Subcutaneous abdominal adipose tissue (tissue), 5 donors: ENCODE data around the gene CCKAR.

Experiments
- H3K27ac ChIP-seq: one replicate; pipeline ENCODE4 v1.7.0; 2013; ENCODE audit warnings: low read depth, mild to moderate bottlenecking, inconsistent platforms, low read length, moderate library complexity
- H3K27me3 ChIP-seq, 5 donors: one replicate each; pipeline ENCODE4 v1.7.0; 2013; ENCODE audit warnings: low read length in 5 of 5, inconsistent platforms in 1 of 5; ENCODE audit not compliant: control insufficient read depth in 5 of 5, insufficient read depth in 4 of 5
- H3K36me3 ChIP-seq, 5 donors: one replicate each; pipeline ENCODE4 v1.7.0; 2013; ENCODE audit warnings: low read length in 5 of 5; ENCODE audit not compliant: control insufficient read depth in 5 of 5, insufficient read depth in 5 of 5
- H3K4me1 ChIP-seq, 5 donors: one replicate each; pipeline ENCODE4 v1.7.0; 2013; ENCODE audit warnings: low read length in 5 of 5, mild to moderate bottlenecking in 3 of 5, moderate library complexity in 1 of 5; ENCODE audit not compliant: control insufficient read depth in 5 of 5, insufficient read depth in 5 of 5
- H3K4me3 ChIP-seq, 5 donors: one replicate each; pipeline ENCODE4 v1.7.0; 2013; ENCODE audit warnings: low read length in 5 of 5, low read depth in 1 of 5
- H3K9ac ChIP-seq, 5 donors: one replicate each; pipeline ENCODE4 v1.7.0; 2013; ENCODE audit warnings: low read length in 5 of 5, mild to moderate bottlenecking in 4 of 5, moderate library complexity in 3 of 5
- H3K9me3 ChIP-seq, 5 donors: one replicate each; pipeline ENCODE4 v1.7.0; 2013; ENCODE audit warnings: low read length in 5 of 5; ENCODE audit not compliant: control insufficient read depth in 5 of 5
- donor health status: healthy.
- donor health status: healthy.
- donor health status: healthy.
- donor health status: healthy.
- donor health status: healthy.

CCKAR gene, protein sequence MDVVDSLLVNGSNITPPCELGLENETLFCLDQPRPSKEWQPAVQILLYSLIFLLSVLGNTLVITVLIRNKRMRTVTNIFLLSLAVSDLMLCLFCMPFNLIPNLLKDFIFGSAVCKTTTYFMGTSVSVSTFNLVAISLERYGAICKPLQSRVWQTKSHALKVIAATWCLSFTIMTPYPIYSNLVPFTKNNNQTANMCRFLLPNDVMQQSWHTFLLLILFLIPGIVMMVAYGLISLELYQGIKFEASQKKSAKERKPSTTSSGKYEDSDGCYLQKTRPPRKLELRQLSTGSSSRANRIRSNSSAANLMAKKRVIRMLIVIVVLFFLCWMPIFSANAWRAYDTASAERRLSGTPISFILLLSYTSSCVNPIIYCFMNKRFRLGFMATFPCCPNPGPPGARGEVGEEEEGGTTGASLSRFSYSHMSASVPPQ

DNA sequence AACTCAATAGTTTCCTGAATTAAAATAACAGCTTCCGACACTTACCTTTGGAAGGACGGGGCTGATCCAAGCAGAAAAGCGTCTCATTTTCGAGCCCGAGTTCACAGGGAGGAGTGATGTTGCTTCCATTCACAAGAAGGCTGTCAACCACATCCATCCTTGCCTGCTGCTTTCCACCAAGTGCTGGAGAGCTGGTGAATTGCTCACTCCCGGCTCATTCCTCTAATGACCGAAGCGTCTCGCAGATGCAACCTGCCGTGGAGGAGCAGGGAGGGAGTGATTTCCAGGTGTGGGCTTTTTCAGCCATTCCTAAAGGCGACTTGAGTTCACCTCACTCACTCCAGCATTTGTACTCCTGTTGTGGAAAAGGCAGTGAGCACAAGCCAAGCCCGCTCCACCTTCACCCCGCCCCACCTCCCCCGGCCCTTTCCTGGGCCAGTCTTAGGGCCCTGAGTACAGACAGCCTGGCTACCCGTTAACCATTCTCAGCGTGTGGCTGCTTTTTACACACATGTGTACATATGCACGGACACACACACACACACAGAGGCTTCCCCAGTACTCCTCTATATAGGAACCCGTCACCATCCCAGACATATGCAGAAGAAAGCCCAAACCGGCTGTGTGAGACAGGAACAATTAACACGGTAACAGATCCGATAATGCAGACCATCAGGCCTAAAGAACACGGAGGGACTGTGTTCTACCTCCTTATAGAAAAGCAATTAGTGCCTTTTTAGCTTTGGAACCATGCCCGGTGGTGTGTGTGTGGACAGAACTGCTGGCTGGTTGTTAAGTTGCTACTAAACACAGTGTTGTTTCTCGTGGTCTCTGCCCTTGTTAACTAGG, at the start of gene CCKAR:
Gene CCKAR (minus strand): TSS at position 374 of the 849 bp plus-strand sequence. CDS start 217 bp downstream, at position 157.
- H3K9ac ChIP-seq, result no peak within 1 kb of the TSS
- no peaks in the 10 kb centered on the region for H3K4me1 ChIP-seq
- no peak within 1 kb of the TSS for H3K4me3 ChIP-seq
- no peaks in the 10 kb centered on the region for H3K36me3 ChIP-seq
- peaks cover 5 to 21% (median 8%) of the 10 kb centered on the region in 5 donors for H3K27me3 ChIP-seq
- no peaks in the 10 kb centered on the region for H3K9me3 ChIP-seq
- H3K27ac ChIP-seq, result no peak within 1 kb of the TSS

DNA sequence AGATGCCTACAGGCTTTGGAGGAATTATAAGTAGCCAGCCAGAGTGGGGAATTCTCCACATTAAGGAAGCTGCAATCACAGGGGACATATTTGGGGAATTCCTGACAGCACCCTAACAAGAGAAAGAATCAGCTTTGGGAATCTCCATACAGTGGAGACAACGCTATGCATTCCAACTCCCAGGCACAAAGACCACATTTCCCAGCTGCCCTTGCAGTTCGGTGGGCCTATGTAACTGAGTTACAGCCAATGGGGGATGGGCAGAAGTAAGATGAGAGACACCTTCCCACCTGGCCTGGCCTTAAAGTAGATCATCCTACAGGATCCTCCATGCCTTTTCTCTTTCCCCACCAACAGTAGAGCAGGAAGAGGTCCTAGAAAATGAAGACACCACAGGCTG, 43.4 kb upstream of the CCKAR start:
- H3K36me3 ChIP-seq, result no peaks in the 10 kb centered on the region
- H3K9ac ChIP-seq, result no peak overlapping the region
- no peak overlapping the region for H3K4me3 ChIP-seq
- peaks cover 0 to 4% (median 0%) of the 10 kb centered on the region in 5 donors for H3K9me3 ChIP-seq
- H3K4me1 ChIP-seq, result no peaks in the 10 kb centered on the region
- H3K27me3 ChIP-seq, result no peaks in the 10 kb centered on the region
- no peak overlapping the region for H3K27ac ChIP-seq

DNA sequence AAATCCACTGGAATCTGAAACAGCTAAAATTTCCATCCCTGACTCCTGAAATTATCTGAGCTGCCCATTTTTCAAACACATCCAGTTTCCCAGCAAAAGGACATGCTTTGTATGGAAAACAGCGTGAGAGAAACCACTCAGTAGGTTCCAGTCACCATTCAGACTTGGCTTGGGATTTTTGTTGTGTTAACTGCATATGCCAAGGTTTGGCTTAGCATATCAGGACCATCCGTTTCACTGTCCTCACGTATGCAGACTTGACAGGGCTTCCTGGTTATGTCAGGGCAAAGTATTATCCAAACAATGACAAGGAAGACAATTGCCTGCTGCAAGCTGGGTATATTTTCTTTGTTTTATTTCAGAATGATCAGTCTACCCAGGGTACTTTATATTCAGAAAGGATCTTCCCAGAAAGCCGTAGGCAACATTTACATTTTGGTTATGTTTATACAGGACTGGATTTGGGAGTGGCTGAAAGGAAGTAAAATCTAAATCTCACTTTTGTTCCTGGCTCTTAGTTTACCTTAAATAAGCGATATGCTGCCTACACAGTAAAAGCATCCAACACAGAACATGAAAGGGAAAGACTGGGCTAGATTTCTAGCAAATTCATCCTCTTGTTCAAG, 41.3 kb upstream of the CCKAR start:
- no peak overlapping the region for H3K4me3 ChIP-seq
- H3K9me3 ChIP-seq, result peaks cover 0 to 4% (median 0%) of the 10 kb centered on the region in 5 donors
- H3K9ac ChIP-seq, result no peak overlapping the region
- H3K4me1 ChIP-seq, result no peaks in the 10 kb centered on the region
- H3K27me3 ChIP-seq, result no peaks in the 10 kb centered on the region
- no peak overlapping the region for H3K27ac ChIP-seq
- no peaks in the 10 kb centered on the region for H3K36me3 ChIP-seq

DNA sequence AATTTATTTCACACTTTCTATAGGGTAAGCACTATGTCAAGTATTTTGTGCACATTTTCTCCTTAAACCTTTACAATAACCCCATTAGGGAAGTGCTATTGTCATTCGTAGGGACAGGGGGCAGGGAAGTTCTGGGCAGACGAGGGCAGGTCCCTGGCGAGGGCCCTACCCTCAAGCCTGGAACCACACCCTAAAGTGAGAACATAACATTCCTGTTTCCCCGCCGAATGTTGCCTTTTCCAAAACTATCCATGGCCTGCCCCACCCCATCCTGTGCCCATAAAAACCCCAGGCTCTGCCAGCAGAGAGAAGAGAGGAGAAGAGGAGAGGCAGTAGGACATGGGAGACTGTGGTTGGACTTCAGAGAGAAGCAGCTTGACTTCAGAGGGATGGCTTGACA, 39.8 kb upstream of the CCKAR start:
- Histone ChIP-seq H3K4me1 (no peaks in the 10 kb centered on the region), H3K36me3 (no peaks in the 10 kb centered on the region), H3K4me3 (no peak overlapping the region), H3K9ac (no peak overlapping the region), H3K27ac (no peak overlapping the region), H3K27me3 (no peaks in the 10 kb centered on the region), H3K9me3 (peaks cover 0 to 4% (median 0%) of the 10 kb centered on the region in 5 donors)

DNA sequence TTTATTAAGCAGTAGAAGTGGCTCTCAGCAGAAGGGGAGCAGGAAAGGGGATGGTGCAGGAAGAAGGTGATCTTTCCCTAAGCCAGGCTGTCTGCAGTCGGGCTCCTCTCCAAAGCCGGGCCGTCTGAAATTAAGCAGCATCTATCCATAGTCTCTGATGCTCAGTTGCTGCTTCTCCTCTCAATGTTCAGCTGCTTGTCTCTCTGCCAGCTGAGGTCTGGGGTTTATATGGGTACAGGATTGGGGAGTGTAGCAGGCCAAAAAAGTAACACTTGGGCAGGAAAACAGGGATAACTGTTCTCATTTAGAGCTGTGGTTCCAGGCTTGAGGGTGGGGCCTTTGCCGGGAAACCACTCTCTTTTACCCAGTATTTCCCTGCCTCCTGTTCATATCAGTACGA, 39.2 kb upstream of the CCKAR start:
- Histone ChIP-seq H3K9ac (no peak overlapping the region), H3K27ac (no peak overlapping the region), H3K27me3 (no peaks in the 10 kb centered on the region), H3K4me1 (no peaks in the 10 kb centered on the region), H3K9me3 (peaks cover 0 to 4% (median 0%) of the 10 kb centered on the region in 5 donors), H3K36me3 (no peaks in the 10 kb centered on the region), H3K4me3 (no peak overlapping the region)

DNA sequence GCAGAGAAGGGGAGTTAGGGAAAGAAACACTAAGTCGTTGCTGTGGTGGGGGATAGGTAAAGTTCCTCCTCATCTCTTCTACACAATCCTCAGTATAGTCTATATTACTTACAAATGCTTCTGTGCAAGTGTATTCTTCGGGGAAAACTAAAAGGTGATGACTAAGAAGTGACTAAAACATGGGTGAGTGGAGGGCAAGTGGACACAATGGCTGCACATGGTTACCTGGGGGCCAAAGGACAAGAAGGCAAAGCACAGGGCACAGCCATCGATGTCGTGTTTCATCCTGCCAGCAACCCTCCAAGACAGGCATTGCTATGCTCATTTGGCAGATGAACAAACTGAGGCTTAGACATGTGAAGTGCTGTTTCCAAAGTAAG, 35.5 kb upstream of the CCKAR start:
- Histone ChIP-seq H3K9ac (no peak overlapping the region), H3K27me3 (no peaks in the 10 kb centered on the region), H3K27ac (no peak overlapping the region), H3K4me1 (no peaks in the 10 kb centered on the region), H3K4me3 (no peak overlapping the region), H3K9me3 (peaks cover 0 to 4% (median 0%) of the 10 kb centered on the region in 5 donors), H3K36me3 (no peaks in the 10 kb centered on the region)

DNA sequence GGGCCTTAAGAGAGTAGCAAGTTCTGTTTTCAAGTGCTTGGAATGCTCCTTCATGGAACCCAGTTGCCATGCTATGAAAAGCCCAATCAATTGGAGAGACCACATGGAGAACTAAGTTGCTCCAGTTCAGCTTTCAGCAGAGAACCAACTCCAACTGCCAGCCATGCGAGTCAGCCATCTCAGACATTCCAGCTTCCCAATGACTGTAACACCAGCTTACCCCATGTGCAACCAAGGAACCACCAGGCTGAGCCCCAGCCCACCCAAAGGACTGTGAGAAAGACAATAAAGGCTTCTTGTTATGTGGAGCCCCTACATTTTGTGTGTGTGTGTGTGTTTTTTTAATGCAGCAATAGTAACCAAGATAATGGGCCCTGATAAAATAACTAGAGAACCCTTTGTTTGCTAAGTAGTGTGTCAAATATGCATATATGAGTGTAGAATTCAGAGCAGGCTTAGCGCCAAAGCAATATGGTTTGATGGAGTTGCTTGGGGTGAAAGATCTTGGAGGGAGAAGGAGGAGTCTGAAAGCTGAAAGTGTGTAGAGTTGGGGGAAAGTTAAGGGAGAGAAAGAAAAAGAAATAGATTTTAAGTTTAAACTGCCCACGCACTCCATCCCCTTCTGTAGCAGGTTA, 35.0 kb upstream of the CCKAR start:
- Histone ChIP-seq H3K27ac (no peak overlapping the region), H3K36me3 (no peaks in the 10 kb centered on the region), H3K4me3 (no peak overlapping the region), H3K4me1 (no peaks in the 10 kb centered on the region), H3K27me3 (no peaks in the 10 kb centered on the region), H3K9me3 (peaks cover 0 to 1% (median 0%) of the 10 kb centered on the region in 5 donors), H3K9ac (no peak overlapping the region)

DNA sequence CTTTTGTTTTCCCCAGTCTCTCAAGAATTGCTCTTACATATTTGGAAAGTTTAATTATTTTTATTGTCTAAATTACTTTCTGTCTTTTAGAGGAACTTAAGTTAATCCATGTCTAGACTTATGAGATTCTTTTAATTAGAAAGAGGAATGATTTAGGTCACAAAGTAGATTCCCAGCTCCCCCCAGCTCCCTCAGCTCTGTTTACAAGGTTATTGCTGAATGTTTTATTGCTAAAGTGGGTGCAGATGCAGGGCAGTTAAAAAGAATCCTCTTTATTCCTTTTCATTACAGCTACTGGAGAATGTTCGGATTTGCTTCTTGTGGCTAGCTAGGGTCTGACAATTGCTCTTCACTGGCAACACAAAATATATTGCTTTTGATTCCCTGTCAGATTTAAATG, 33.7 kb upstream of the CCKAR start:
- Histone ChIP-seq H3K27ac (no peak overlapping the region), H3K9ac (no peak overlapping the region), H3K27me3 (no peaks in the 10 kb centered on the region), H3K4me1 (no peaks in the 10 kb centered on the region), H3K9me3 (no peaks in the 10 kb centered on the region), H3K36me3 (no peaks in the 10 kb centered on the region), H3K4me3 (no peak overlapping the region)

DNA sequence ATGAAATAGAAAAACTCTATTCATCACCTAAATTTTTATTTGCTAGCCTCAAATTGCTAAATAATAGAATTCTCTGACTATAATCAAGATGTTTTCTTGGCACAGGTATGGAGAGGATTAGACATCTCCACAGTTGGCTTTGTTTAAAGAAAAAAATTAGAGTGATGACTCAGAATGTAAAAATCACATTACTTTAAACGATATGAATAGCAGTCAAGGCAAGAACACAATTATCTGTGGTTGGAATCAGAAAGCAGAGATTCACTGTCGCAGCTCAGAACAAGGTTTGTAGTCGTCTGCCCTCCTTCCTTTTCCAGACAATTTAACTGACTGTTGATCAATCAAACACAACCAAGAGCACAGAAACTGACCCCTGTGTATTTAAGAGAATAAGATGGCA, 32.2 kb upstream of the CCKAR start:
- Histone ChIP-seq H3K9ac (no peak overlapping the region), H3K27me3 (no peaks in the 10 kb centered on the region), H3K36me3 (no peaks in the 10 kb centered on the region), H3K9me3 (no peaks in the 10 kb centered on the region), H3K27ac (no peak overlapping the region), H3K4me1 (no peaks in the 10 kb centered on the region), H3K4me3 (no peak overlapping the region)
